Right cardiac atrium (tissue), 5 donors: Measurements from ENCODE around the gene OR7C2. TPM values are rescaled to one million over a fixed set of nuclear protein-coding genes. Genes with fewer than 3 reads are reported as not detected.
"Not testable (repeated sequence)": the region's sequence is repeated elsewhere in the genome, so short reads cannot be mapped to it uniquely, and the experiment has no call there.

Experiments
- ATAC-seq, 2 donors: fragments of 200-7000 bp; cut with Tn5 transposase; one replicate each; pipeline versions ENCODE4 v1.8.0 to v1.9.1; 2020; ENCODE audit warnings: moderate library complexity in 2 of 2, mild to moderate bottlenecking in 1 of 2
- DNase-seq, 3 donors: peaks; one replicate each; pipeline ENCODE4 v3.0.0-alpha.2; 2020
- H3K27ac ChIP-seq: one replicate; pipeline ENCODE4 v1.5.1; 2013; ENCODE audit warnings: mild to moderate bottlenecking, low read length, control low read depth, moderate library complexity
- H3K27me3 ChIP-seq: one replicate; pipeline ENCODE4 v1.6.1; 2013; ENCODE audit not compliant: control insufficient read depth, insufficient read depth
- H3K4me1 ChIP-seq: one replicate; pipeline ENCODE4 v1.6.1; 2013; ENCODE audit warnings: low read length; ENCODE audit not compliant: control insufficient read depth, insufficient read depth
- H3K4me3 ChIP-seq: one replicate; pipeline ENCODE4 v1.5.1; 2013; ENCODE audit warnings: low read length, control low read depth
- H3K9me3 ChIP-seq: one replicate; pipeline ENCODE4 v1.6.1; 2013; ENCODE audit warnings: low read length; ENCODE audit not compliant: control insufficient read depth
- WGBS: extraction: QIAGEN DNeasy Blood & Tissue Kit; methylation state at CpG from one replicate; pipeline ENCODE4 v1.1.7; 2013; 5-methylcytosine and 5-hydroxymethylcytosine counted together
- intact Hi-C, 4 donors: fragments of 100-400 bp; cut with DNase I; formaldehyde crosslinking; loops; one replicate each; pipeline versions ENCODE4 v1.11.0 to v1.14.0; 2022 to 2023
- long read RNA-seq, 4 donors: library from polyadenylated mRNA; unstranded; transcript quantifications; one replicate each; pipeline ENCODE4 v2.0.0, GENCODE V29; 2020 to 2021
- polyA plus RNA-seq: library from polyadenylated mRNA; stranded (reverse); fragments of 200-250 nt; gene quantifications from one replicate; pipeline ENCODE4 v1.2.3, GENCODE V29; 2013
- total RNA-seq, 4 donors: library from RNA; stranded (reverse); fragmentation: NEBNext Ultra II Directional; extraction: Animal tissue kit (Norgen Biotek cat#: 25700); gene quantifications; one replicate each; pipeline ENCODE4 v1.2.1, GENCODE V29; 2021
- donor health status: healthy with polysubstance abuse.
- donor health status: DM: no; HTN: yes; CAD: no.
- donor health status: DM: no; HTN: no; CAD: no.
- donor health status: DM: no; HTN: yes; CAD: no; lungs with severe emphysema.
- donor health status: DM: yes; HTN: yes; CAD: no.

OR7C2 gene
- total RNA-seq (not detected), polyA plus RNA-seq (not detected)
- long read RNA-seq, donor 1, result 0 reads
- long read RNA-seq, donor 2, result 0 reads
- long read RNA-seq, donor 3, result 0 reads
- long read RNA-seq, donor 4, result 0 reads

- H3K9me3 ChIP-seq, result no peaks in the 10 kb centered on the region
- no peak for ATAC-seq
- no peak for DNase-seq
- H3K4me1 ChIP-seq, result no peaks in the 10 kb centered on the region
- WGBS, result 86% methylated on average over 6 of the region's 6 CpGs
- intact Hi-C loops, result no loop called here
- H3K27me3 ChIP-seq, result no peaks in the 10 kb centered on the region
- H3K4me3 ChIP-seq, result no peak within 1 kb of the TSS
- H3K27ac ChIP-seq, result no peak within 1 kb of the TSS
These were observed at the start of gene OR7C2 for GRCh38 chr19:14941189-14941588. OR7C2 (plus strand) TSS chr19:14941489; CDS start chr19:14941489, 0 bp downstream.

DNA sequence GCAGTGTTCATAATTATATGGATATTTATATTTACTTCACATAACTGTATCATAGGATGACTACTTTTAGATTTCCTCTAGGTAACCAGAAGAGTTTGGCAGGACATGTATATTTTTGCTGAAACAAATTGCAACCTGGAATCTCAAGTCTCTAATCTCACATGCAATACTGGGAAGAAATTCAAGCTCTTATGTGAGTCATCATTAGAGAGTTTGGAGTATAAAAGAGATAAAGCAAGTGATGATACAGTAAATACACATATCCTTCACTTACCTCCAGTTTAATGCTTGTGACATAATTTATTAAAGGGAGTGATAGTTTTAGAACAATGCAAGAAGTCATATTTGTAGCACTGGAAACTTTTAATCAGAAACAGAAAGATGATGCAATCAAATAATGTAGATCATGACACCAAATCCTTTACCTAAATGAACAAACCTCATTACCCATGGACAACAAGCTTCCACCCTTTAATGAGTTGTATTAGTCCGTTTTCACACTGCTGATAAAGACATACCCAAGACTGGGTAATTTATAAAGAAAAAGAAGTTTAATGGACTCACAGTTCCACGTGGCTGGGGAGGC, 39.5 kb upstream of the OR7C2 start:
- 32% methylated on average over 2 of the region's 2 CpGs for WGBS
- no peak for ATAC-seq
- intact Hi-C loops, result no loop called here
- no peak for DNase-seq
- Histone ChIP-seq H3K4me3 (no peak overlapping the region), H3K9me3 (no peaks in the 10 kb centered on the region), H3K27me3 (no peaks in the 10 kb centered on the region), H3K4me1 (no peaks in the 10 kb centered on the region), H3K27ac (no peak overlapping the region)

GRCh38 chr19:14906711-14907110, 34.6 kb upstream of the OR7C2 start:
- Histone ChIP-seq H3K27ac (no peak overlapping the region), H3K4me3 (no peak overlapping the region), H3K9me3 (no peaks in the 10 kb centered on the region), H3K4me1 (no peaks in the 10 kb centered on the region), H3K27me3 (no peaks in the 10 kb centered on the region)
- ATAC-seq (no peak), DNase-seq (no peak)
- 77% methylated on average over 4 of the region's 4 CpGs for WGBS
- intact Hi-C loops, result no loop called here

DNA sequence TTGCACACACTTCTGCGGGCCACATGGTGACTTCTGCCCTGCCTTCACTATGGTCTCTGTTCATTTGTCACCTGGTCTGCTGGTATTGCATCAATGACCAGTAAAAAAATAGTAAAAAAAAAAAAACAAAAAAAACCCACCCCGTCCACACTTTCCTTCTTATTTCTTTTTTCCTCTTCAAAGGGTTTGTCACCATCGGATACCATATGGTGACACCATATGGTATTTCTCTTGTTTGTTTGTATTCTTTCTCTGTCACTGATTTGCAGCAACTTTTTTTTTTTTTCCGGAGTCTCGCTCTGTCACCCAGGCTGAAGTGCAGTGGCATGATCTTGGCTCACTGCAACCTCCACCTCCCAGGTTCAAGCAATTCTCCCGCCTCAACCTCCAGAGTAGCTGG, 26.2 kb upstream of the OR7C2 start:
- ATAC-seq (no peak), DNase-seq (no peak)
- H3K27ac ChIP-seq, result no peak overlapping the region
- no peaks in the 10 kb centered on the region for H3K27me3 ChIP-seq
- WGBS, result 68% methylated on average over 6 of the region's 6 CpGs
- H3K4me3 ChIP-seq, result no peak overlapping the region
- H3K4me1 ChIP-seq, result no peaks in the 10 kb centered on the region
- intact Hi-C loops, result no loop called here
- H3K9me3 ChIP-seq, result no peaks in the 10 kb centered on the region

DNA sequence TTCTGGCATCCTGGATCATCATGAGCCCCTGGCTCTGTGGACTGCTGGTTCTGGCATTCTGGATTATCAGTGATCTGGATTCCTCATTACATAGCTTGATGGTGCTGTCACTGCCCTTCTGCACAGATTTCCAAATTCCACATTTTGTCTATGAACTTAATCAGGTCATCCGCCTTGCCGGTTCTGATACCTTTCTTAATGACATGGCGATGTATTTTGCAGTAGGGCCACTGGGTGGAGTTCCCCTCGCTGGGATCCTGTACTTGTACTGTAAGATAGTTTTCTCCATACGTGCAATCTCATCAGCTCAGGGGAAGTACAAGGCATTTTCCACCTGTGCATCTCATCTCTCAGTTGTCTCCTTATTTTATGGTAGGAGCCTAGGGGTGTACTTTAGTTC, 24.4 kb upstream of the OR7C2 start:
- ATAC-seq (no peak), DNase-seq (no peak)
- no peak overlapping the region for H3K27ac ChIP-seq
- no peaks in the 10 kb centered on the region for H3K27me3 ChIP-seq
- 61% methylated on average over 5 of the region's 5 CpGs for WGBS
- H3K4me3 ChIP-seq, result no peak overlapping the region
- H3K9me3 ChIP-seq, result no peaks in the 10 kb centered on the region
- intact Hi-C loops, result no loop called here
- no peaks in the 10 kb centered on the region for H3K4me1 ChIP-seq

DNA sequence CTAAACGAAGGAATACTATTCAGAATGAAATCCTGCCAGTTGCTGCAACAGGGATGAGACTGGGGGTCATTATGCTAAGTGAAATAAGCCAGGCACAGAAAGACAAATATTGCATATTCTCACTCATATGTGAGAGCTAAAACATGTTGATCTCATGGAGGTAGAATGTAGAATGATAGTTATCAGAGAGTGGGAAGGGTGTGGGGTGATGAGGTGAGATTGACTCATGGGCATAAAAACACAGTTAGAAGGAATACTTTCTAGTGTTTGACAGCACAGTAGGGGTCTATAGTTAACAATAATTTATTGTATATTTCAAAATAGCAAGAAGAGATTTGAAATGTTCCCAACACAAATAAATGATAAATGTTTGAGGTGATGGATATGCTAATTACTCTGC, 7.8 kb upstream of the OR7C2 start:
- no peaks in the 10 kb centered on the region for H3K27me3 ChIP-seq
- intact Hi-C loops, result no loop called here
- no peak overlapping the region for H3K4me3 ChIP-seq
- ATAC-seq (no peak), DNase-seq (no peak)
- no peaks in the 10 kb centered on the region for H3K4me1 ChIP-seq
- WGBS, result 55% methylated on average over 1 of the region's 1 CpG
- no peaks in the 10 kb centered on the region for H3K9me3 ChIP-seq
- no peak overlapping the region for H3K27ac ChIP-seq

DNA sequence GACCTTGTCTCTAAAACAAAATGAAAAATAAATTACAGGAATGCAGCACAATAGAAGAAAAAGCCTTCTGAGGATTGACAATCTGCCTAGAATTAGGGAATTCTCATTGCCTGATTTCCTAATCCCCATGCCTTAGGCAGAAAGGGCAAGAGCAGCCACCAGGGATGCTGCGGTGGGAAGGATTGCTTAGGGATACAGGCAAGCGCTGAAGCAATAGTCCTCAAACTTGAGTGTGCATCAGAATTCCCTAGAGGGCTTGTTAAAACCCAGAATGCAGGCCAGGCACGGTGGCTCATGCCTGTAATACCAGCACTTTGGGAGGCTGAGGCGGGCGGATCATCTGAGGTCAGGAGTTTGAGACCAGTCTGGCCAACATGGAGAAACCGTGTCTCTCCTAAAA, 1.0 kb upstream of the OR7C2 start:
- 80% methylated on average over 6 of the region's 6 CpGs for WGBS

GRCh38 chr19:14943601-14944000, 2.3 kb downstream of the OR7C2 start:
- Histone ChIP-seq H3K27me3 (no peaks in the 10 kb centered on the region), H3K9me3 (no peaks in the 10 kb centered on the region), H3K4me3 (no peak overlapping the region), H3K4me1 (no peaks in the 10 kb centered on the region), H3K27ac (no peak overlapping the region)
- 54% methylated on average over 4 of the region's 4 CpGs for WGBS
- no peak for DNase-seq
- intact Hi-C loops, result no loop called here
- no peak for ATAC-seq

More for the DNA sequence above, 1.0 kb upstream of the OR7C2 start:
- no peaks in the 10 kb centered on the region for H3K27me3 ChIP-seq
- DNase-seq (no peak), ATAC-seq (no peak)
- H3K27ac ChIP-seq, result no peak overlapping the region
- H3K4me1 ChIP-seq, result no peaks in the 10 kb centered on the region
- H3K9me3 ChIP-seq, result no peaks in the 10 kb centered on the region
- H3K4me3 ChIP-seq, result no peak overlapping the region
- intact Hi-C loops, result no loop called here

DNA sequence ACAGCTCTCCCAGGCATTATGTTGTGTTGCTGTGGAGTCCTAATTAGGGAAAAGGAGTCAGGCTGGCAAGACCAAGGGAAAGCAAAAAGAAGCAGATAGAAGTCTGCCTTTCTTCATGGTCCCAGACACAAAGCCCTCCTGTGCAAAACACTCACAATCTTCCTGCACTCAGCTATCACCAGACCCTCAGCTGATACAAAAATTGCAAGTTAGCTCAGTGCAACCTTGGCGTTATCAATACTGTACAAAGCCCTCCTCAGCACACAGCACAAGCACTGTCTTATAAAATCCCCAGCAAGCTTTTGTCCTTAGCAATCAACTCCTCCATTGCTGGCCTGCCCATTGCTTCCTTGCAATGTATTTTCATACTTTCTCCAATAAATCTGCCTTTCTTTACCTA, 3.2 kb downstream of the OR7C2 start:
- H3K9me3 ChIP-seq, result no peaks in the 10 kb centered on the region
- WGBS, result 69% methylated on average over 1 of the region's 1 CpG
- DNase-seq (no peak), ATAC-seq (no peak)
- no peaks in the 10 kb centered on the region for H3K27me3 ChIP-seq
- H3K4me3 ChIP-seq, result no peak overlapping the region
- no peak overlapping the region for H3K27ac ChIP-seq
- H3K4me1 ChIP-seq, result no peaks in the 10 kb centered on the region
- intact Hi-C loops, result no loop called here

DNA sequence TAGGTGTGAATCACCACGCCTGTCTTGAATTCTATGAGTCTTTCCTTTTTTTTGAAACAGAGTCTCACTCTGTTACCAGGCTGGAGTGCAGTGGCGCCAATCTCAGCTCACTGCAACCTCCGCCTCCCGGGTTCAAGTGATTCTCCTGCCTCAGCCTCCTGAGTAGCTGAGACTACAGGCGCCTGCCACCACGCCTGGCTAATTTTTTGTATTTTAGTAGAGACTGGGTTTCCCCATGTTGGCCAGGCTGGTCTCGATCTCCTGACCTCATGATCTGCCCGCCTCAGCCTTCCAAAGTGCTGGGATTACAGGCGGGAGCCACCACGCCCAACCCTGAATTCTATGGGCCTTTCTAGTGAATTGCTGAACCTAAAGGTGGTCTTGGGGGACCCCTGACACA, 8.1 kb downstream of the OR7C2 start:
- H3K27me3 ChIP-seq, DNase-seq, H3K4me1 ChIP-seq, H3K9me3 ChIP-seq, H3K4me3 ChIP-seq, ATAC-seq, intact Hi-C loops, H3K27ac ChIP-seq: not testable (repeated sequence)
- WGBS, result 87% methylated on average over 10 of the region's 10 CpGs

- Histone ChIP-seq H3K4me3 (no peak overlapping the region), H3K9me3 (no peaks in the 10 kb centered on the region), H3K4me1 (no peaks in the 10 kb centered on the region), H3K27me3 (no peaks in the 10 kb centered on the region), H3K27ac (no peak overlapping the region)
- WGBS, result 70% methylated on average over 8 of the region's 8 CpGs
- intact Hi-C loops, result no loop called here
- ATAC-seq (no peak), DNase-seq (no peak)
These were observed 8.6 kb downstream of the OR7C2 start for GRCh38 chr19:14949876-14950275.

DNA sequence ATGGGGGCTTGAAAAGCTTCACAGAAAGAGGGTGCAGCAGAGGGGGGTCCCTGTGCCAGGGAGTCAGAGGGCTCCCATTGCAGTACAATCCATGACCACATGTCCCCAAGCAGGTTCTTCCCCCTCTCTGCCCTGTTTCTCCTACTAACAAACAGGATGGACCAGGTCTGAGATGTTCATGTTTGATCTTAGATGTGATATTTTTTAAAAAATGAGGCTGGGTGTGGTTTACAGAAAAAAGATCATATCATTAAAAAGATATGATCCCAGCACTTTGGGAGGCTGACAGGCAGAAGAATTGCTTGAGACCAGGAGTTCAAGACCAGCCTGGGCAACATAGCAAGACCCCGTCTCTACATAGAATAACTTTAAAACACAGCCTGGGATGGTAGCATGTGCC, 9.1 kb downstream of the OR7C2 start:
- 84% methylated on average over 1 of the region's 1 CpG for WGBS
- intact Hi-C loops, result no loop called here

More for the DNA sequence above, 9.1 kb downstream of the OR7C2 start:
- ATAC-seq (no peak), DNase-seq (no peak)
- H3K4me1 ChIP-seq, result no peaks in the 10 kb centered on the region
- no peaks in the 10 kb centered on the region for H3K27me3 ChIP-seq
- H3K4me3 ChIP-seq, result no peak overlapping the region
- H3K27ac ChIP-seq, result no peak overlapping the region
- no peaks in the 10 kb centered on the region for H3K9me3 ChIP-seq
